ENCODE results near the gene VAMP5. TPM values are rescaled to one million over a fixed set of nuclear protein-coding genes. Genes with fewer than 3 reads are reported as not detected.
A peak's percentile ranks its signal among the peaks of the same experiment; 100 is the strongest.

VAMP5 gene
- total RNA-seq, 1 donor from 2014 or later: 47.3 TPM

GRCh38 chr2:85621338-85621737 is 37.1 kb downstream of the VAMP5 start:
- peaks cover 49% of the 10 kb centered on the region for H3K4me1 ChIP-seq
- intact Hi-C loops (cut with micrococcal nuclease): no loop called here
- no peak for DNase-seq
- H3K4me3 ChIP-seq: no peak overlapping the region
- no peaks in the 10 kb centered on the region for H3K27me3 ChIP-seq (ENCODE audit: low read depth)
- peaks cover 75% of the 10 kb centered on the region for H3K36me3 ChIP-seq
- no peaks in the 10 kb centered on the region for H3K9me3 ChIP-seq (replicated peaks)
- TF ChIP-seq CTCF (IDR thresholded peaks at IDR 0.05; ENCODE audit: borderline replicate concordance): no peak
- H3K27ac ChIP-seq (replicated peaks): no peak overlapping the region

- H3K4me3 ChIP-seq: no peak overlapping the region
- intact Hi-C loops (cut with micrococcal nuclease): no loop called here
- DNase-seq: no peak
- peaks cover 99% of the 10 kb centered on the region for H3K36me3 ChIP-seq
- peaks cover 22% of the 10 kb centered on the region for H3K4me1 ChIP-seq
- no peaks in the 10 kb centered on the region for H3K9me3 ChIP-seq (replicated peaks)
- H3K27ac ChIP-seq (replicated peaks): peak overlapping the region; percentile 54
- H3K27me3 ChIP-seq (ENCODE audit: low read depth): no peaks in the 10 kb centered on the region
- no peak for TF ChIP-seq CTCF (IDR thresholded peaks at IDR 0.05; ENCODE audit: borderline replicate concordance)
Measured at GRCh38 chr2:85623991-85624390, 39.8 kb downstream of the VAMP5 start.

- Histone ChIP-seq H3K4me1 (peaks cover 12% of the 10 kb centered on the region), H3K27ac (replicated peaks) (no peak overlapping the region), H3K9me3 (replicated peaks) (no peaks in the 10 kb centered on the region), H3K36me3 (peaks cover 100% of the 10 kb centered on the region), H3K27me3 (ENCODE audit: low read depth) (no peaks in the 10 kb centered on the region), H3K4me3 (no peak overlapping the region)
- intact Hi-C loops (cut with micrococcal nuclease): no loop called here
- no peak for DNase-seq
- no peak for TF ChIP-seq CTCF (IDR thresholded peaks at IDR 0.05; ENCODE audit: borderline replicate concordance)
Measured at GRCh38 chr2:85628658-85629057, 44.4 kb downstream of the VAMP5 start.

- no peak for DNase-seq
- Histone ChIP-seq H3K9me3 (replicated peaks) (no peaks in the 10 kb centered on the region), H3K4me1 (peaks cover 6% of the 10 kb centered on the region), H3K27ac (replicated peaks) (no peak overlapping the region), H3K36me3 (peaks cover 97% of the 10 kb centered on the region), H3K4me3 (no peak overlapping the region), H3K27me3 (ENCODE audit: low read depth) (no peaks in the 10 kb centered on the region)
- intact Hi-C loops (cut with micrococcal nuclease): no loop called here
- no peak for TF ChIP-seq CTCF (IDR thresholded peaks at IDR 0.05; ENCODE audit: borderline replicate concordance)
Measured at GRCh38 chr2:85631316-85631715, 47.1 kb downstream of the VAMP5 start.

GRCh38 chr2:85635011-85635410 is 50.8 kb downstream of the VAMP5 start:
- H3K4me1 ChIP-seq: peaks cover 10% of the 10 kb centered on the region
- no peak for DNase-seq
- H3K9me3 ChIP-seq (replicated peaks): no peaks in the 10 kb centered on the region
- no peak overlapping the region for H3K27ac ChIP-seq (replicated peaks)
- H3K4me3 ChIP-seq: no peak overlapping the region
- H3K27me3 ChIP-seq (ENCODE audit: low read depth): no peaks in the 10 kb centered on the region
- intact Hi-C loops (cut with micrococcal nuclease): loop anchor here (5.0 kb wide), 1 partner anchor 182 kb away; no protein-coding TSS in a partner anchor
- peaks cover 95% of the 10 kb centered on the region for H3K36me3 ChIP-seq
- TF ChIP-seq CTCF (IDR thresholded peaks at IDR 0.05; ENCODE audit: borderline replicate concordance): no peak

Data from left ventricle myocardium inferior (tissue), 1 donor.